Right kidney (tissue), 1 donor: ENCODE data around the gene PGS1.

ENCODE experiments used
- DNase-seq: peaks from one replicate; pipeline ENCODE4 v3.0.0-alpha.2; 2016

PGS1 gene

GRCh38 chr17:78362671-78363070 lies 15.8 kb upstream of the PGS1 start:
- no peak for DNase-seq

GRCh38 chr17:78364436-78365281 lies 13.8 kb upstream of the PGS1 start:
- peak; percentile 56 for DNase-seq

- DNase-seq, result peak; percentile 81
Observed at GRCh38 chr17:78365561-78366108, 12.8 kb upstream of the PGS1 start.

GRCh38 chr17:78366109-78366848 lies 12.2 kb upstream of the PGS1 start:
- DNase-seq, result no peak

DNA sequence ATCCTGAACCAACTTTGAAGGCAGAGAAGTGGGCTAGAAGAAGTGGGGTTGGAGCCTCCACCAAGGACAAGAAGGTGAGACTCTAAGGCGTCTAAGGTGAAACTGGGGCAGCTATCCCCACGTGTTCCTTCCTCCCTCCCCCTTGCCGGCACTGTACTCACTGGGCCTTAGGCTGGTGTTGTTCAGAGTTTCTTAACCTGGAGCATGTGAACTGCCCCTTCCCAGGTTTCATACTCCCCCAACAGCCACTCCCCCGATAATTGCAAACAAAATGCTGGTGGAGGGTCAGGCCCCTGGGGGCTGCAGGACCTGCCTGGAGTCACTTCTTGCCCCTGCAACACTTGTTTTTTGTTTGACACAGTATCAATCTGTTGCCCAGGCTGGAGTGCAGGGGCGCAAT lies 11.3 kb upstream of the PGS1 start:
- DNase-seq, result no peak

DNA sequence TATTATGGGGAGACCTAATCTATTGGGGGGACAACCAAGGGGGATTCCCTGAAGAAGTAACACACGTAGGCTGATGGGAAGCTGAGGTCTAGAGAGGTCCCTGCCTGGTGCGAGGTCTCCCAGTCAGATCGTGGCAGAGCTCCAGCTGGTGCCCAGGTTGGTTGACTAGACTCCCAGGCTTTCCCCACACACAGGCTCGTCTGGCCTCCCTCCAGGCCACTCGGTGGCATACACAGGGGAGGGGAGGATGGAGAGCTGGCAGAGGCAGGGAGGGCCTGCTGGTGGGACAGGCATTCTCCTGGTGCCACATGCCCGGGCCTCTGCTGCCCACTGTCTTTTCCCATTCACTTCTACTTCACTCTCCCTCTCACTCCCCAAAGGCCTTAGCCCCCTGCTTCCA lies 10.1 kb upstream of the PGS1 start:
- no peak for DNase-seq

DNA sequence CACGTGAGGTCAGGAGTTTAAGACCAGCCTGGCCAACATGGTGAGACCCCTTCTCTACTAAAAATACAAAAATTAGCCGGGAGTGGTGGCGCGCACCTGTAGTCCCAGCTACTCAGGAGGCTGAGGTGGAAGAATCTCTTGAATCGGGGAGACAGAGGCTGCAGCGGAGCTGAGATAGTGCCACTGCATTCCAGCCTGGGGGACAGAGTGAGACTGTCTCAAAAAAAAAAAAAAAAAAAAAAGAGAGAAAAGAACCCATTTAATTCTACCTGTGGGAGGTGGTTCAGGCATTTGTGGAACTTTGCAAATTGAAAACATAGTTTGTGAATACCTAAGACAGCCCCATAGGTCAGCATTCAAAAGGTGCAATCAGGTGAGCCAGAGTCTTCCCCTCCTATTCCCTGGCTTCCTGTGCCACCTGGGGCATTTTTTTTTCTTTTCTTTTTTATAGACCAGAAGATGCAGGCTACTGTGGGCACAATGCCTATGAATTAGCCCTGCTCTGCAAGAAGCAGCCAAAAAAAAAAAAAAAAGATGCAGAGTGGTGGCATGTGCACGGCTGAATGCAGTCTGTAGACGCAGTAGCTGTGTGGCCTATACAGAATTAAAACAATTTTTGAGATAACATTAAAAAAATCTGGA lies 9.5 kb upstream of the PGS1 start:
- DNase-seq, result no peak

DNA sequence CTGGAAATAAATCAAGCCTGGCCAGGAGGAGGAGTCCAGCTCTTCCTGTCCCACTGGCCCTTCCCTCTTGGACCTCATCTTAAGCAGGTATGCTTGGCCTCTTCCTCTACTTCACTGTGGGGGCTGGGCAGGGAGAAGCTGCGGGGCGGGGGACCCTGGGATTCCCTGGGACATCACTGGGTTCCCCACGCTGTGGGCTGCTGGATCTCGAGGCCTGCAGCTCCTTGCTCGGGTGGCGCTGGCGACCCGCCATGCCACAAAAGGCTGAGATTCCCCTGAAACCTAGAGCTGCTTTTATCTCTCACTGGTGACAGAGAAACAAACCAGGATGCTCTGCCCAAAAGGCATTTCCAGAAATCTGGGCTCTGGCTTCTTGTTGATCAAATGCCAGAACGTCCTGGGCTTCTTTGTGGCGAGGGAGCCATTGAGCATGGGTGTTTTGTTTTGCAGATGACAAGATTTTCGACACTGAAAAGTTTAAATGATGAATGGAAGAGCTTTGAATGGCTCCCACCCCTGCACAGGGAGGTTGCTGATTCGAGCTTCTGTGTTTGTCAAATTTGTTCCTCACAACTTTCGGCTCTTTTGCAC lies 8.6 kb upstream of the PGS1 start:
- DNase-seq, result no peak

GRCh38 chr17:78371056-78371455 lies 7.4 kb upstream of the PGS1 start:
- DNase-seq, result no peak

GRCh38 chr17:78372841-78373240 lies 5.6 kb upstream of the PGS1 start:
- no peak for DNase-seq

- no peak for DNase-seq
Observed at GRCh38 chr17:78374189-78374588, 4.3 kb upstream of the PGS1 start.

GRCh38 chr17:78374631-78375274 lies 3.7 kb upstream of the PGS1 start:
- DNase-seq, result peak; percentile 55

GRCh38 chr17:78375401-78376151 lies 2.9 kb upstream of the PGS1 start:
- DNase-seq, result no peak

DNA sequence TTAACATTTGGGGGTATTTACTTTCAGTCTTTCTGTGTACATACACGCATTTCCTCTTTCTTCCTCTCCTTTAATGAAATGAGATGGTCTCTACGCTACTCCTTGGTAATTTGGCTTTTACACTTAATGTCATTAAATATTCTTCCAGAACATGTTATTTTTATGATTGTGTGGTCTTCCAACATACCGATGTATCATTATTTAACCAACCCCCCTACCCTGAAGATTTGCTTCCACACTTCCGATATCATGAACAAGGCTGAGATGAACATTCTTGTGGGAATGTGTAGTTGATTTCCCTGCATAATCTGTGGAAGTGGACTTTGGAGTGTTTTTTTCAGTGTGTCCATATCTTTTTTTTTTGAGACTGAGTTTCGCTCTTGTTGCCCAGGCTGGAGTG lies 2.3 kb upstream of the PGS1 start:
- DNase-seq, result no peak

GRCh38 chr17:78377858-78378224 lies 608 bp upstream of the PGS1 start:
- no peak for DNase-seq

DNA sequence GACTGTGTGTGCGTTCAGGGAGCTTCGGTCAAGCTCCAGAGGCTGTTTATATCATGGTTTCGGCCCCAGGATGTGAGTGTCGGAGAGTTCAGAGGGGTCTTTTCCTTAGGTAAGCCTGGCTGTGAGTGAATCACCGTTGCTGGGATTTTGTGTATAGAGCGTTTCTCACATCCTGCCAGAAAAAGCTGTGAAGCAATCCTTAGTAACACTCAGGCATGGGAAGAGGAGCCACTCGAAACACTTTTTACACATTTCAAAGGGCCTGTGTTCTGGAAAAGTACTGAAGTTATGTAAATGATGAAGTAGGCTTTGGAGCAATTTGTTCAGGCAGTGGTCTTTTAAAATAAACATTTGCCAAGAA lies 662 bp downstream of the PGS1 start:
- DNase-seq, result no peak

DNA sequence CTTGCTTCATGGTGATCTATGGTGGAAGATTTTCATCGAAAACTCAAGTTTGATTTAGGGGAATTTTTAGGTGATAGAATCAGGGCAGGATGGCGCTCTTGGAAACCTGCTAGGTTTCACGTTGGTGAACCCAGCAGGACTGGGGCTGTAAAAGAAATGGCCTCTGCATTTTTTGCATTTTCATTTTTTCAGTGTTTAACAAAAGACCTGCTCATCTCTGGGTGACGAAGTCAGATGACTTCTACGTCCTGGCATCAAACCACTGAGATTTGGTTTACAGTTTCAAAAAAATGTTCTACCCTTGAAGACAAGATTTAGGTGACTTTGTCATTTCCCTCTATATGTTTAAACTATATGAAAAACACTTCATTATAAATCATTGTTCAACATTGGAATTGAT lies 1.9 kb downstream of the PGS1 start:
- DNase-seq, result no peak

- no peak for DNase-seq
Observed at GRCh38 chr17:78381601-78382232, 3.3 kb downstream of the PGS1 start.

GRCh38 chr17:78383725-78384471 lies 5.4 kb downstream of the PGS1 start:
- no peak for DNase-seq

GRCh38 chr17:78384479-78385175 lies 6.2 kb downstream of the PGS1 start:
- DNase-seq, result no peak
